NOMO-1 treated with DMSO at 0.1 percent for 48 hours (cell line): ENCODE results near the gene SNX32.
"Not testable (repeated sequence)": the region's sequence is repeated elsewhere in the genome, so short reads cannot be mapped to it uniquely, and the experiment has no call there.

Experiments used
- DNase-seq: peaks from one replicate; lab custom pipeline; 2025; ENCODE audit not compliant: unreplicated experiment; lab: John Stamatoyannopoulos, UW

SNX32 gene

DNA sequence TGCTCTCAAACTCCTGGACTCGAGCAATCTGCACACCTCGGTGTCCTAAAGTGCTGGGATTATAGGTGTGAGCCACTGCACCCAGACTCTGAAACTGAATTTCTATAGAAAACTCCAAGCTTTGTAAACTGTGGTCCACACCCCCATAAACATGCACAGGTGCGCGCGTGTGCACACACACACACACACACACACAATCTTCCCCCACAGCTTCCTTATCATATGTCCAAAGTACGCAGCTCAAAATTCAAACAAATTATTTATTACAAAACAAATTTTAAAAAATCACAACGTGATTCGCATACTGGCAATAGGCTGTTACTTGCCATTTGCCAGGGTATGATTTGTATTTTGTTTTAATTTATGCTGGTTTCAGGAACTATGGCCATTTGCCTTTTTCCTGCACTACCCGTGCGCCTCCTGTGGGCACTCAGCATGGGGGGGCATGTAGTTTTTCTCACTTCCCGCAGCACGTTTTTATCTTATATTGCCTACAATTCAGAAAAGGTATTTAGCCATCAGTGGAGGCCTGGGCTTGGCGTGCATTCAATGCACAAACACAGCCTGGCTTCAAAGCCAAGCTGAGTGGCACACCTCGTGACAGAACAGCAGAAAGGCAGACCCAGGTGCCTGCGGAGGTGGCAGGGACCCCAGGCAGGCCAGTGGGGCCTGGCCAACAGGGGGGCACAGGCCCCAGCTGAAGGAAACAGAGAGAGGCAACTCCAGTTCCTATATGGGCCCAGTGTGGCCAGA, 10.8 kb upstream of the SNX32 start:
- DNase-seq: no peak

DNA sequence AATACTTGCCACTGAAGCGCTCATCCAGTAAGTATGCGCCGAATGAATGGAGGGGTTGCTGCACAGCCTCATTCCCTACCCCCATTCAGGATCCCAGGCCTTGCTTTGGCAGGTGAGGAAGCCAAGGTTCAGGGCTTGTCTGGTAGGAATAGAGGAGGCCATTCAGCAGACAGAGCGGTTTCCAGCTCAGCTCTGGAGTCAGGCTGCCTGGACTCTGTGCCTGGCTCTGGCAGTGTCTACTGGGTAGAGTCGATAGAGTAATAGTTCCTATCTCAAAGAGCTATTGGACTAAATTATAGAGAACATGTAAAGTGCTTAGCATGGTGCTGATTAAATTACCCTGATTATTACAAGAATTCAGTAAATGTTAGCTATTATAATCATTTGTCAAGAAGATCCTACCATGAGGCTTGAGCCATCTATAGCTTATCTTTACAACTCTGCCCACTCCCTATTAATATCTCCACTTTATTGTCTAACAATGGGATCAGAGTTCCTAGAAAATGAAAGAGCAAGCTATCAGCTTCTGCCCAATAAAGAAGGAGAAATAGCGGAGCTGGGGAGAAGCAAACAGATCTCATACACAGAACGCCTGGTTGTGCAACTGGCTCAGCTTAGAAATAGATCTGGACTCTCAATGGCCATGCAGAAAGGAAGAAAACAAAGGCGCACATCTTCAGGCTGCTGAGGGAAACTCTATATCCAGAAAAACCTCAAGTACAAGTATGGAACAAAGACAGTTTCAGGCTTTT, 6.6 kb upstream of the SNX32 start:
- DNase-seq: peak; percentile 12

DNA sequence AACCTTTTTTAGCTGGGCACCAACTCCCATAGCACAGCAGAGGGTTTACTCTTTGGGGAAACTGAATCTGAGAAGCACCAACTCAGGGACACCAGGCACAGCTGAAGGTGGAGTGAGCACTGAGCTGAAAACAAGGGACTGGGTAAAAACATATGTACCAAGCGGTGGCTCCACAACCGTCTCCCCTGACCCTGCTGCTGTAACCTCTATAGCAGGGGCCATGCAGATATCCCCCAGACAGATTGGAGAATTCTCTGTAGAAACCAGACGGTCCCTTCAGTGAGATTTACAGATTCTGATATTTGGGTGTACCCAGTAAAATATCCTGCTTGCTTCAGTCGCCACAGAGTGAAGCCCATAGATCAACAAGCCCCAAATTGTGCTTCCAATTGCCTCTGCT, 4.3 kb upstream of the SNX32 start:
- DNase-seq: no peak

DNA sequence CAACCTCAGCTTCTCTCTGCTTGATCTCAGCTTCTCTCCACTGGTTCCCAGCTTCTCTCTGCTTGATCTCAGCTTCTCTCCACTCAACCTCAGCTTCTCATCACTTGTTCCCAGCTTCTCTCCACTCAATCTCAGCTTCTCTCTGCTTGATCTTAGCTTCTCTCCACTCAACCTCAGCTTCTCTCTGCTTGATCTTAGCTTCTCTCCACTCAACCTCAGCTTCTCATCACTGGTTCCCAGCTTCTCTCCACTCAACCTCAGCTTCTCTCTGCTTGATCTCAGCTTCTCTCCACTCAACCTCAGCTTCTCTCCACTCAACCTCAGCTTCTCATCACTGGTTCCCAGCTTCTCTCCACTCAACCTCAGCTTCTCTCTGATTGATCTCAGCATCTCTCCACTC, 1.5 kb upstream of the SNX32 start:
- not testable (repeated sequence) for DNase-seq

DNA sequence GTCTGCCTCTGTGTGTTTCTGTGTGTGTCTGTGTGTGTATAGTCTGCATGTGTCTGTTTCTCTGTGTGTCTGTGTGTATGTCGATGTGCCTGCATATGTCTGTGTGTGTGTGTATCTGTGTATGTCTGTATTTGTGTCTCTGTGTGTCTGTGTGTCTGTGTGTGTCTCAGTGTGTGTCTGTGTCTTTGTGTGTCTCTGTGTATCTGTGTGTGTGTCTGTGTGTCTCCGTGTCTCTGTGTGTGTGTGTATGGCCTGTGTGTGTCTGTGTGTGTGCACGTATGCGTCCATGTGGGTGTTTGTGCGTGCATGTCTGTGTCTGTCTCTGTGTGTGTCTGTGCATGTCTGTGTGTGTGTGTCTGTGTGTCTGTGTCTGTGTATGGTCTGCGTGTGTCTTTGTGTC, 439 bp downstream of the SNX32 start:
- DNase-seq: no peak

DNA sequence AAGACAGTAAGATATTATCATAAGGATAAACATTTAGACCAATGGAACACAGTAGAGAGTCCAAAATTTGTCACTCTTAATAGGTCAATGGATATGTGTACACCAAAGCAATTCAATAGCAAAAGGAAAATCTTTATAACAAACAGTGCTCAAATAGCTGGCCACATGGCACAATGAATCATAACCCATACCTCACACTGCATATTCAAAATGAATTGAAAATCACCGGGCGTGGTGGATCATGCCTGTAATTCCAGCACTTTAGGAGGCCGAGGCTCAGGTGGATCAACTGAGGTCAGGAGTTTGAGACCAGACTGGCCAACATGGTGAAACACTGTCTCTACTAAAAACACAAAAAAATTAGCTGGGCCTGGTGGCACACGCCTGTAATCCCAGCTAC, 8.4 kb downstream of the SNX32 start:
- DNase-seq: no peak

DNA sequence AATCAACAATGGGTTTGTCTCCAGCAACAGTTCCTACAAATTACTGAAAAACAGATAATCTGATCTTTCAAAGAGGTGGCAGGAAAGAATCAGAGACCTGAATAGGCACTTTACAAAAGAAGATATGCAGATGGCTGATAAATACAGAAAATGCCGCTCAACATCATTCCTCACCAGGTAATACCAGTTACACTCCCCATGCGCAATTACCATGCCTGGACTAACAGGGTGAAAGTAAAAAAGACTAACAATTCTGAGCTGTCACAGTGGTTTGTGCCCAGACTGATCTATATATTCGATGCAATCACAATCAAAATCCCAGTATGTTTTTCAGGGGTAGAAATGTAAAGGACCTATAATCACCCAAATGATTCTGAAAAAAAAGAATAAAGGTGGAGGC, 10.0 kb downstream of the SNX32 start:
- DNase-seq: no peak

DNA sequence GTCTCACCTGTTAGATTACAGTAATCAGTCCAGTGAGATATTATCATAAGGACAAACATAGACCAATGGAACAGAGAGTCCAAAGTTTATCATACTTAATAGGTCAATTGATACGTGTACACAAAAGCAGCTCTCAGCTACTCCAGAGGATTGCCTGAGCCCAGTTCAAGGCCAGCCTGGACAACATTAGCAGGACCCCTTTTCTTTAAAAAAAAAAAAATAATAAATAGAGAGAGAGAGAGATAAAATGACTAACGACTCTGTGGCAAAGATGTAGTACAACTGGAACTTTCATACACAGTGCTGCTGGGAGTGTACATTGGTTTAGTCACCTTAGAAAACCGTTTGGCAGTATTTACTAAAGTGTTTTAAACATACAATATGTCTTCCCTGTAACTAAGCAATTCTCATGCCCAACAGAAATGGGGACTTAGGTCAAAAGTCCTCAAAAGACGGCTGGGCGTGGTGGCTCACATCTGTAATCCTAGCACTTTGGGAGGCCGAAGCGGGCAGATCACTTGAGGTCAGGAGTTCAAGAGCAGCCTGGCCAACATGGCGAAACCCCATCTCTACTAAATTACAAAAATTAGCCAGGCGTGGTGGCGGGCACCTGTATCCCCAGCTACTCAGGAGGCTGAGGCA, 10.6 kb downstream of the SNX32 start:
- no peak for DNase-seq

DNA sequence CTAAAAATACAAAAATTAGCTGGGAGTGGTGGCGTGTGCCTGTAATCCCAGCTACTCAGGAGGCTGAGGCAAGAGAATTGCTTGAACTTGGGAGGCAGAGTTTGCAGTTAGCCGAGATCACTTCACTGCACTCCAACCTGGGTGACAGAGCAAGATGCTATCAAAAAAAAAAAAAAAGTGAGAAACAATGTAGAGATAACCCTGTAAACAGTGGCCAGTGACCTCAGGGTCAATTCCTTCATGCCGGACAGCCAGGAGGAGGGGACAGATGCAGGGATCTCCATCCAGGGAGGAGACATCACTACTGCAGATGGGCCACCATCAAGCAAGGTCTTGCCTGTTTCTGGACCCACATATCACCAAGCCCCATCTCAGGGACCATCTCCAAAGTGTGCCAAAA, 14.0 kb downstream of the SNX32 start:
- DNase-seq: no peak

DNA sequence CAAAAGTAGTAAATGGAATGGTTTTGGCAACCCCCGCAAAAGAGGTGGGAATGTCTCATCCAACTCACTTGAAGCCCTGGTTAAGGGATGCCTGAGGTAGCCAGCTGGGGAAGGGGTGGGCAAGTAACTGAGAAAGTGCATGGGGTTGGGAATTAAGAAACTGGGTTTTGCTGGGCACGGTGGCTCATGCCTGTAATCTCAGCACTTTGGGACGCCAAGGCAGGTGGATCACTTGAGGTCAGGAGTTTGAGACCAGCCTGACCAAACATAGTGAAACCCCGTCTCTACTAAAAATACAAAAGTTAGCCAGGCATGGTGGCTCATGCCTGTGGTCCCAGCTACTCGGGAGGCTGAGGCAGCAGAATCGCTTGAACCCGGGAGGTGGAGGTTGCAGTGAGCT, 14.9 kb downstream of the SNX32 start:
- DNase-seq: not testable (repeated sequence)

DNA sequence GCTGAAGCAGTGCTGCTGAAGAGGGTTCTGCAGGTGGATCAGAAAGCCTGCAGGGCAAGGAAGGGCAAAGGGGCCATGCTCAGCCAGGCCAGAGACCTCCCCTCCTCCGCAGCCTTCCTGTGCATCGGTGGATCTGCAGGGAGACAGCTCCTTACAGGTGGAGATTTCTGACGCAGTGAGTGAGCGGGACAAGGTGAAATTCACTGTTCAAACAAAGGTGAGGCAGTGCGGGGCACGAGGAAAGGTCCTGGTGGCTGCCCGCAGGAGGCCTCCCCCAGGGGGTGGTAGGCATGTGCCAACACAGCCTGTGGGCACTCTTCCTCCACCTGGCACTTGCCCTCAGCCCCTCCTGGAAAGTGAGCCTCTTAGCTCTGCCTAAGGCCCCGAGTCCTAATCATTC, 15.6 kb downstream of the SNX32 start:
- DNase-seq: no peak

DNA sequence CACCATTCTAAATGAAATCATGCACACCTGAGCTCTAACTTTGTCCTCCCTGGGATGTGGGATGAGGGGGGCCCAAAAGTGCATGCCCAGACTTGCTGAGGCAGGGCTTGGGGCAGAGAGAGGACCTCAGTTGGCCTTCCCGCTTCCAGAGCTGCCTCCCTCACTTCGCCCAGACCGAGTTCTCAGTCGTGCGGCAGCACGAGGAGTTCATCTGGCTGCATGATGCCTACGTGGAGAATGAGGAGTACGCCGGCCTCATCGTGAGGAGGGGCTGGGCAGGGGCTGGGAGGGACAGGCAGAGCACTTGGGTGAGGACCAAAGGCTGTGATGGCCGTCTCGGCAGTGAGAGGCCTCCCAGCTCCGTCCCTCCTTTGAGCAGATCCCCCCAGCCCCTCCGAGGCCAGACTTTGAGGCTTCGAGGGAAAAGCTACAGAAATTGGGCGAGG, 16.0 kb downstream of the SNX32 start:
- DNase-seq: no peak

DNA sequence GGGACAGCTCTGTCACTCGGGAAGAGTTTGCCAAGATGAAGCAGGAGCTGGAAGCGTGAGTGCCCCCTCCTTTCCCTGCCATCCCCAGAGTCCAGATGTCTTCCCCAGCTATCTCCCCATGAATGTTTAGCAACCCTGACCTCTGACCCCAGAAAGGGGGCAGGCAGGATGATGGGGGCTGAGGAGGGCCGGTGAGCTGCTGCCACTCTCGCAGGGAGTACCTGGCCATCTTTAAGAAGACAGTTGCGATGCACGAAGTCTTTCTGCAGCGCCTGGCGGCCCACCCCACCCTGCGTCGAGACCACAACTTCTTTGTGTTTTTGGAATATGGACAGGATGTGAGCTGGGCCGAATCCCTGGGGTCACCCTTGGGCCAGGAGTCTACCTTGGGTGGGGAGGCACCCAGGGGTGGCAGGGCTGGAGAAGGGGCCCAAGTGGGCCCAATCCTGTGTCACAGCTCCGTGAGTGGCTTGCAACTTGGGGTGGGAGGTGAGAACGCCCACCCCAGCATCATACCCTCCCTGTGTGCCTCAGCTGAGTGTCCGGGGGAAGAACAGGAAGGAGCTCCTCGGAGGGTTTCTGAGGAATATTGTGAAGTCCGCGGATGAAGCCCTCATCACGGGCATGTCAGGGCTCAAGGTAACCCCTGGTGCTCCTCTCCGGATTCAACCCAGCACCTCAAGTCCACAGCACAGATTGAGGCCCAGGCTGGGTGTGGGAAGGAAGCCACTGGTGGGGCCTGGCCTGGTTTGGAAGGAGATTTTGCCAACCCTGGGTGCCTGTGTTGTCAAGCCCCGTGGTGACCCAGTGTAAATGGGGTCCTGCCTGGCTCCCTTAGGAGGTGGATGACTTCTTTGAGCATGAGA, 16.7 kb downstream of the SNX32 start:
- DNase-seq: no peak

DNA sequence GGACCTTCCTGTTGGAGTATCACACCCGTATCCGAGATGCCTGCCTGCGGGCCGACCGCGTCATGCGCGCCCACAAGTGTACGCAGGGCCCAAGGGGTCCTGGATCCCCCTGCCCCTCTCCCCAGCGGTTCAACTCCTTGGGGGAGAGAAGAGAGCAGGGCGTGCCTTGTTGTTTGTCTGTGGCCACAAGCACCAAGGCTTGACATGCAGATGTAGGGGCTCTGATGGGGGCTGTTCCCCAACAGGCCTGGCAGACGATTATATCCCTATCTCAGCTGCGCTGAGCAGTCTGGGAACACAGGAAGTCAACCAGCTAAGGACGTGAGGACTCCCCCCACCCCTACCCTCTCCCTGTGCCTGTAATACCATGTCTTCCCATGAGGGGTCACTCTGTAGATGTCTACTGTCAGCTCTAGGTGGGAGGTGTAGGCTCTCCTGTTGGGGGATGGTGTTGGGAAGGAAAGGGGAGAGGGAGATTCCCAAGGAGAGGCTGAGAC, 17.4 kb downstream of the SNX32 start:
- DNase-seq: no peak

DNA sequence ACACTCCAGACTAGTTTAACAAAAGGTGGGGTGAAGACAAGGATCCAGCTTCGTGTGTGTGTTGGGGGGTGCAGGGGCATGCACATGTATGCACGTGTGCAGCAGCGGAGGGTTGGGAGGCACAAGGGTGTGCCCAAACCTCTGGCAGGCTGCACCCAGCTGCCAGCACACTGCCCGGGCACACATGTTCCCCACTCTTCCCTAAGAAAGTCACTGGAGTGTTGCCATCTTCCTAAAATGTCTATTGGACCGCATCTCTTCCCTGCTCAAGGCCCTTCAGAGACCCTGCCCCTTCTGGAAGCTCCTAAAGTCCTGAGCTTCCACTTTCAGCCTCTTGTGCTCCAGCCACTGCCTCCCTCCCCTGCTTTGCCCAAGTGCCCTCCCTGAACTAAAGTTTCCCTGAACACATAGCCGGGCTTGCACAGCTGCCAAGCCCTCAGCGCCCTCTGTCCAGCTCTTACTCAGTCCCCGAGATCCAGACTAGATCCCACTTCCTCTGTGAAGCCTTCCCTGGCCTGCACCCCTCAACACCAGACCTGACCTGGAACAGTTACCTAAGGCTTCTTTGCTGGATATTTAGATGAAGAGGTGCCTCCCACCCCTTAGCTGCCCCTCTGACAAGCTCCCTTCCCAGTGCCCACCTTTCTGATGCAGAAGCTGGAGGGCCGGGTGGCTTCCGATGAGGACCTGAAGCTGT, 18.2 kb downstream of the SNX32 start:
- DNase-seq: no peak

DNA sequence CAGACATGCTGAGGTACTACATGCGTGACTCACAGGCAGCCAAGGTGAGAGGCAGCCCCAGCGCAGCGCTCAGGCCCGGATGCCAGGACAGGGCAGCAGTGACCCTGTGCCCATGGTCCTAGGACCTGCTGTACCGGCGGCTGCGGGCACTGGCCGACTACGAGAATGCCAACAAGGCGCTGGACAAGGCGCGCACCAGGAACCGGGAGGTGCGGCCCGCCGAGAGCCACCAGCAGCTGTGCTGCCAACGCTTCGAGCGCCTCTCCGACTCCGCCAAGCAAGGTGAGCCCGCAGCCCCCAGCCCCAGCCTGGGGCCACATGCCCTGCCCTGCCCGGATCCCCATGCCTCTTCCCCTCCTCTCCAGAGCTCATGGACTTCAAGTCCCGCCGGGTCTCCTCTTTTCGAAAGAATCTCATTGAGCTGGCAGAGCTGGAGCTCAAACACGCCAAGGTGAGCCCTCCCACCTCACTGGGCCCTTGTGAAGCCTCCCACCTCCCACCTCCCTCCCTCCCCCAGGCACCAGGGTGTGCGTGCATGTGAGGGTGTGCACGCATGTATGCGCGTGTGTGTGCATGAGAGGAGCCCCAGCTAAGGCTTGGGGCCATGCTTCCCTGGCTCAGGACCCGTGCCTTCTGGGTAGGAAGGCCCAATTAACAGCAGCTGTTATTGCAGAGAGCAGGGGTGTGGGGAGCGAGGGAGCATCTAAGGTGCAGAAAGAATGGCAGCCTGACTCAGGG, 18.9 kb downstream of the SNX32 start:
- no peak for DNase-seq

DNA sequence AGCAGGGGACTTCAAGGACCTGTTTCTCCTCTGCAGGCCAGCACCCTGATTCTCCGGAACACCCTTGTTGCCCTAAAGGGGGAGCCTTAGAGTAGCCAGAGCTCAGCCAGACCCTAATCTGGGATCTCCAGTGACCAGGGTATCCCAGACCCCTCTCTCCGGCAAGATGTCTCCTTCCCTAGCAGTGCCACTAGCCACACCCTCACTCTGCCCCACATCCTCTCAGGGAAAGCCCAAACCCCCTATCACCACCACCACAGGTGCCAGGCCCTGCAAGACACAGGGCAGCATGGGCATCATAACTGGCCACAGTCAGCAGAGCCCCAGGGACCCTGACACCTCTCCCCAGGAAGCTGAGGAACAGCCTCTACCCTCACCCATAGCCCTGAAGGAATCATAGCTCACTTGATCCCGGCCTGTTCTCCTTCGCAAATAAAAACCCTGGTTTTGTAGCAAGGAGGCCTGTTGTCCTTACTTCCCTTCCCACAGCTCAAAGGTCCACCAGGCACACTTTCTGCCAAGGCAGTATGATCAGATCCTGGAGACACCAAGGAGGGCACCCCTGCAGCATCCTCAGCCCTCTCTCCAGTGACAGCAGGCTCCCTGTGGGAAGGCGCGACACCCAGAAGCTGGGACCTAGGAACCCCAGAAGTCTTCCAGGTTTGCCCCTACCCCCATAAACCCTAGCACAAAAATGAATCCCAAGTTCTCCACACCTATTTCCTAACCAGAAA, 19.6 kb downstream of the SNX32 start:
- no peak for DNase-seq

DNA sequence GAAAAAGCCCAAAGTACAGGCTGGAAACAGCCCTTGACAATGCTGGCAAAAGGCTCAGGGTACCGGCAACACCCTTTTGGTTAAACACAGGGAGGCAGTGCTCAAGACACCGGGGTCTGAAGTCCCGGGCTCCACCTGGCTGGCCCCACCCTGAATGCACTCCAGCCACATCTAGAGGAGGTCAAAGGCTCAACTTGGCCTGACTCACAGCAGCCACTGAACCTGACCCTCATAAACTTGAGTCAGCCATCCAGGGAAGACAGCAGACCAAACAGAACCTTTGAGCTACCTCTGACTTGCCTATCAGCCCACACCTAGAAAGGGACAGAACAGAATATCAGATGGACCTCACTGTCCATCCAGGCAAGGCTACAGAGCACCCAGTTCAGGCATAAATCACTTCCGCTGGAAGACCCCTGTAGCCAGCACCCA, 20.4 kb downstream of the SNX32 start:
- DNase-seq: no peak
